Left lung (tissue), 10 donors: ENCODE data around the gene KRTAP9-3. TPM values are rescaled to one million over a fixed set of nuclear protein-coding genes. Genes with fewer than 3 reads are reported as not detected.
A peak's percentile ranks its signal among the peaks of the same experiment; 100 is the strongest.
"Not testable (repeated sequence)": the region's sequence is repeated elsewhere in the genome, so short reads cannot be mapped to it uniquely, and the experiment has no call there.

Experiments
- ATAC-seq: fragments of 200-7000 bp; cut with Tn5 transposase; one replicate; pipeline ENCODE4 v1.9.1; 2020; ENCODE audit warnings: moderate library complexity
- DNase-seq, 4 donors: peaks; one replicate each; pipeline ENCODE4 v3.0.0-alpha.2; 2013 to 2020
- H3K27ac ChIP-seq, 2 donors: fragments of 200-600 bp; sonication (generic) in 1 of 2; one replicate each; pipeline versions ENCODE4 v1.5.0 to v1.8.0; 2020 to 2021
- H3K27me3 ChIP-seq, 2 donors: fragments of 200-600 bp; sonication (generic) in 1 of 2; one replicate each; pipeline versions ENCODE4 v1.5.0 to v1.8.0; 2020 to 2021
- H3K36me3 ChIP-seq, 2 donors: fragments of 200-600 bp; sonication (generic) in 1 of 2; one replicate each; pipeline versions ENCODE4 v1.5.0 to v1.8.0; 2020 to 2021
- H3K4me1 ChIP-seq, 2 donors: fragments of 200-600 bp; one replicate each; pipeline ENCODE4 v1.8.0; 2021
- H3K4me3 ChIP-seq, 2 donors: fragments of 200-600 bp; sonication (generic) in 1 of 2; one replicate each; pipeline versions ENCODE4 v1.5.0 to v1.8.0; 2020 to 2021; ENCODE audit warnings: mild to moderate bottlenecking in 1 of 2
- H3K9me3 ChIP-seq, 2 donors: fragments of 200-600 bp; sonication (generic) in 1 of 2; one replicate each; pipeline versions ENCODE4 v1.5.0 to v1.8.0; 2020 to 2021
- CTCF ChIP-seq, 2 donors: fragments of 200-600 bp; sonication (generic) in 1 of 2; IDR thresholded peaks; one replicate each; pipeline versions ENCODE4 v1.5.0 to v1.8.0; 2021; ENCODE audit warnings: antibody characterized with exemption in 2 of 2
- intact Hi-C, 2 donors: fragments of 100-400 bp; cut with DNase I; formaldehyde crosslinking; loops; one replicate each; pipeline versions ENCODE4 v1.11.2 to v1.14.2; 2022
- polyA plus RNA-seq, 6 donors: library from polyadenylated mRNA; unstranded; fragments of 120-200 nt; gene quantifications; one replicate each; pipeline ENCODE4 v1.2.1, GENCODE V29; 2013; ENCODE audit not compliant: insufficient read length in 6 of 6
- total RNA-seq, 2 donors: library from RNA; stranded (reverse); fragmentation: NEBNext Ultra II Directional; extraction: Animal tissue kit (Norgen Biotek cat#: 25700); gene quantifications; one replicate each; pipeline ENCODE4 v1.2.1, GENCODE V29; 2021
- donor health status: DM: no; HTN: yes; CAD: no.
- donor health status: DM: no; HTN: no; CAD: no.

KRTAP9-3 gene
- total and polyA plus RNA-seq, 8 donors = not detected

- H3K36me3 ChIP-seq = no peaks in the 10 kb centered on the region
- no peak overlapping the region for H3K4me3 ChIP-seq
- ATAC-seq (no peak), DNase-seq (no peak)
- TF ChIP-seq CTCF (IDR thresholded peaks at IDR 0.05) = no peak
- no peaks in the 10 kb centered on the region for H3K9me3 ChIP-seq
- no peak overlapping the region for H3K27ac ChIP-seq
- H3K4me1 ChIP-seq = no peaks in the 10 kb centered on the region
- intact Hi-C loops = no loop called here
- H3K27me3 ChIP-seq = peaks cover 0 to 4% of the 10 kb centered on the region in 2 donors
Observed at GRCh38 chr17:41263212-41263611, 31.0 kb downstream of the KRTAP9-3 start.

GRCh38 chr17:41264599-41264998 lies 32.4 kb downstream of the KRTAP9-3 start:
- no peaks in the 10 kb centered on the region for H3K36me3 ChIP-seq
- DNase-seq (no peak), ATAC-seq (peak; percentile 30)
- H3K27me3 ChIP-seq = peaks cover 0 to 4% of the 10 kb centered on the region in 2 donors
- H3K4me3 ChIP-seq = no peak overlapping the region
- intact Hi-C loops = no loop called here
- H3K9me3 ChIP-seq = no peaks in the 10 kb centered on the region
- H3K27ac ChIP-seq = no peak overlapping the region
- H3K4me1 ChIP-seq = no peaks in the 10 kb centered on the region
- TF ChIP-seq CTCF (IDR thresholded peaks at IDR 0.05) = no peak

DNA sequence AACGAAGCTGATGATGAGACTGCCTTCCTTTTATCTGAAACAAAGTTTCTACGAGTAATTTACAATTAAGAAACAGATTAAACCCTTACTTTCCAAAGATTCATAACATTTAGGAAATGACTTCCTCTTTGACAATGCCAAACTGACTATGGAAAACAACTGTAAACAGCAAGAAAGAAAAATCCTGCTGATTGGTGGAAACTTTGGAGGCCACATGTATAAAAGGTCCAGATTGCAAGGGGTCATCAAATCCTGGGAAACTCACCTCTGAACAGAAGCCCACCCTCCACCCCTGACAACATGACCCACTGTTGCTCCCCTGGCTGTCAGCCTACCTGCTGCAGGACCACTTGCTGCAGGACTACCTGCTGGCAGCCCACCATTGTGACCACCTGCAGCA lies 32.8 kb downstream of the KRTAP9-3 start, which contains the start of gene KRTAP9-6:
TSS of gene KRTAP9-6 (plus strand) at position 301 of the 400 bp plus-strand sequence. CDS start at position 301, 0 bp downstream.
- no peak for TF ChIP-seq CTCF (IDR thresholded peaks at IDR 0.05)
- Histone ChIP-seq H3K4me3 (no peak within 1 kb of the TSS), H3K4me1 (no peaks in the 10 kb centered on the region), H3K36me3 (no peaks in the 10 kb centered on the region), H3K9me3 (no peaks in the 10 kb centered on the region), H3K27ac (no peak within 1 kb of the TSS), H3K27me3 (peaks cover 0 to 4% of the 10 kb centered on the region in 2 donors)
- intact Hi-C loops = no loop called here
- no peak for ATAC-seq
- DNase-seq = no peak

- H3K9me3 ChIP-seq = no peaks in the 10 kb centered on the region
- TF ChIP-seq CTCF (IDR thresholded peaks at IDR 0.05) = no peak
- peaks cover 0 to 4% of the 10 kb centered on the region in 2 donors for H3K27me3 ChIP-seq
- ATAC-seq (no peak), DNase-seq (no peak)
- no peak overlapping the region for H3K27ac ChIP-seq
- intact Hi-C loops = no loop called here
- no peaks in the 10 kb centered on the region for H3K4me1 ChIP-seq
- no peak overlapping the region for H3K4me3 ChIP-seq
- H3K36me3 ChIP-seq = no peaks in the 10 kb centered on the region
Observed at GRCh38 chr17:41267711-41268110, 35.5 kb downstream of the KRTAP9-3 start.

DNA sequence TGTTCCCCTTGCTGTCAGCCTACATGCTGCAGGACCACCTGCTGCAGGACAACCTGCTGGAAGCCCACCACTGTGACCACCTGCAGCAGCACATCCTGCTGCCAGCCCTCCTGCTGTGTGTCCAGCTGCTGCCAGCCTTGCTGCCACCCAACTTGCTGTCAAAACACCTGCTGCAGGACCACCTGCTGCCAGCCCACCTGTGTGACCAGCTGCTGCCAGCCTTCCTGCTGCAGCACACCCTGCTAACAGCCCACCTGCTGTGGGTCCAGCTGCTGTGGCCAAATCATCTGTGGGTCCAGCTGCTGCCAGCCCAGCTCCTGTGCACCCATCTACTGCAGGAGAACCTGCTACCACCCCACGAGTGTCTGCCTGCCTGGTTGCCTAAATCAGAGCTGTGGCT lies 39.1 kb downstream of the KRTAP9-3 start:
- H3K36me3 ChIP-seq, H3K27me3 ChIP-seq, intact Hi-C loops, ATAC-seq, H3K4me3 ChIP-seq, H3K9me3 ChIP-seq, H3K4me1 ChIP-seq, DNase-seq, H3K27ac ChIP-seq: not testable (repeated sequence)

DNA sequence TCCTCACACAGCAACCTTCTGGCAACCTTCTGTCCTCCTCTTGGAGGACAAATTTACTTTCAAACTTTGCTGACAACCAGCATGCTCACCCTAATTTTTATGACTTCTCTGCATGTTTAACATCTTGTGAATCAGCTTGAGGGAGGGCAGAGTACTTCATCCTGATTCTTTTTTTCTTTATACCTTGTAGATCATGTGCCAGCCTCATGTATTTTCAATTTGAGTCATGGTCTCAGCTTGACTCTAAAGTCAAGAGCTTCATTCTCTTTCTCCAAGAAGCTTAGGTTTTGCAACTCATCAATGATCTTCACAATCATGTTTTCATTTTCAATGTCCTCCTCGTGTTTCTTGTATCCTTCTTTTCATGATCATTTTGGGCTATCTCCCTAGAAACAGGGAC lies 39.6 kb downstream of the KRTAP9-3 start:
- no peak for TF ChIP-seq CTCF (IDR thresholded peaks at IDR 0.05)
- Histone ChIP-seq H3K36me3 (no peaks in the 10 kb centered on the region), H3K4me1 (no peaks in the 10 kb centered on the region), H3K4me3 (no peak overlapping the region), H3K9me3 (no peaks in the 10 kb centered on the region), H3K27me3 (peaks cover 0 to 7% of the 10 kb centered on the region in 2 donors), H3K27ac (no peak overlapping the region)
- DNase-seq (no peak), ATAC-seq (no peak)
- intact Hi-C loops = no loop called here

GRCh38 chr17:41275648-41276190 lies 43.5 kb downstream of the KRTAP9-3 start, which contains the start of gene KRTAP9-7:
TSS of gene KRTAP9-7 (plus strand) at chr17:41275698. CDS start at chr17:41275698, 0 bp downstream.
- H3K27ac ChIP-seq, H3K27me3 ChIP-seq, H3K9me3 ChIP-seq, H3K4me1 ChIP-seq, H3K4me3 ChIP-seq, intact Hi-C loops, ATAC-seq, H3K36me3 ChIP-seq, DNase-seq: not testable (repeated sequence)
